GM23248 (cell line): ENCODE measurements around the gene EEF1A2. TPM values are rescaled to one million over a fixed set of nuclear protein-coding genes. Genes with fewer than 3 reads are reported as not detected.

ENCODE experiments used
- DNase-seq: peaks from one replicate; pipeline ENCODE4 v3.0.0-alpha.2; 2015
- H2AFZ ChIP-seq: fragments of 200-600 bp; sonication (generic); 2 replicates; pipeline ENCODE4 v1.6.1; 2016; ENCODE audit warnings: antibody characterized with exemption
- H3F3A ChIP-seq: fragments of 200-600 bp; sonication (generic); 2 replicates; pipeline ENCODE4 v1.6.1; 2016; ENCODE audit warnings: mild to moderate bottlenecking, antibody characterized with exemption, mixed run types; ENCODE audit not compliant: insufficient read depth
- H3K27ac ChIP-seq: fragments of 200-600 bp; sonication (generic); 2 replicates; pipeline ENCODE4 v1.5.1; 2016; ENCODE audit warnings: mild to moderate bottlenecking
- H3K27me3 ChIP-seq: fragments of 200-600 bp; sonication (generic); replicated peaks from 2 replicates; pipeline ENCODE4 v1.6.1; 2016; ENCODE audit warnings: mild to moderate bottlenecking; ENCODE audit not compliant: insufficient read depth
- H3K36me3 ChIP-seq: fragments of 200-600 bp; sonication (generic); 2 replicates; pipeline ENCODE4 v1.6.1; 2016; ENCODE audit warnings: low read depth, mild to moderate bottlenecking
- H3K4me1 ChIP-seq: fragments of 200-600 bp; sonication (generic); 2 replicates; pipeline ENCODE4 v1.6.1; 2016; ENCODE audit warnings: mild to moderate bottlenecking; ENCODE audit not compliant: insufficient read depth
- H3K4me2 ChIP-seq: fragments of 200-600 bp; sonication (generic); one replicate; pipeline ENCODE4 v1.6.1; 2016; ENCODE audit warnings: mild to moderate bottlenecking; ENCODE audit not compliant: unreplicated experiment
- H3K4me3 ChIP-seq: fragments of 200-600 bp; sonication (generic); 2 replicates; pipeline ENCODE4 v1.5.1; 2016; ENCODE audit warnings: mild to moderate bottlenecking
- H3K79me2 ChIP-seq: fragments of 200-600 bp; sonication (generic); 2 replicates; pipeline ENCODE4 v1.6.1; 2016; ENCODE audit warnings: mild to moderate bottlenecking; ENCODE audit not compliant: insufficient read depth
- H3K9ac ChIP-seq: fragments of 200-600 bp; sonication (generic); 2 replicates; pipeline ENCODE4 v1.6.1; 2016; ENCODE audit warnings: mild to moderate bottlenecking
- H3K9me2 ChIP-seq: fragments of 200-600 bp; sonication (generic); 2 replicates; pipeline ENCODE4 v1.6.1; 2016; ENCODE audit warnings: mixed run types, mild to moderate bottlenecking, moderate library complexity; ENCODE audit not compliant: insufficient read depth
- H3K9me3 ChIP-seq: fragments of 200-600 bp; sonication (generic); one replicate; pipeline ENCODE4 v1.6.1; 2017; ENCODE audit warnings: low read depth
- H4K20me1 ChIP-seq: fragments of 200-600 bp; sonication (generic); 2 replicates; pipeline ENCODE4 v1.6.0; 2016; ENCODE audit not compliant: insufficient read depth
- EZH2 ChIP-seq: fragments of 200-600 bp; sonication (generic); IDR thresholded peaks from 2 replicates; pipeline ENCODE4 v1.6.1; 2018; ENCODE audit warnings: antibody characterized with exemption, mild to moderate bottlenecking; ENCODE audit not compliant: insufficient read depth, poor library complexity, severe bottlenecking
- EZH2phosphoT487 ChIP-seq: fragments of 200-600 bp; sonication (generic); IDR thresholded peaks from 2 replicates; pipeline ENCODE4 v1.6.1; 2018; ENCODE audit warnings: antibody characterized with exemption, moderate library complexity, mild to moderate bottlenecking, low read depth; ENCODE audit not compliant: insufficient read depth
- WGBS, 2 experiments: methylation state at CpG; one replicate each; pipeline ENCODE4 v1.1.6; 2015 to 2017; ENCODE audit warnings: low lambda C conversion rate in 2 of 2, low coverage in 1 of 2; ENCODE audit errors: missing lambda C conversion rate in 2 of 2; 5-methylcytosine and 5-hydroxymethylcytosine counted together
- in situ Hi-C: fragments of 300-500 bp; cut with MboI; formaldehyde crosslinking; loops from 2 replicates; pipeline ENCODE4 v1.15.0; 2020
- polyA plus RNA-seq: library from polyadenylated mRNA; unstranded; fragments of >200 nt; fragmentation: Nextera tagmentation; extraction: Ambion mirVana; gene quantifications from 2 replicates; pipeline ENCODE4 v1.2.1, GENCODE V29; 2016
- total RNA-seq: library from RNA; depleted of rRNA; stranded (reverse); fragments of >200 nt; shearing (Covaris generic); gene quantifications from 2 replicates; pipeline ENCODE4 v1.2.3, GENCODE V29; 2014; rRNA removed

Gene EEF1A2
- total RNA-seq = 0.43 TPM in 1 of 2 replicates, not detected in the other
- not detected in 2 replicates for polyA plus RNA-seq

- in situ Hi-C loops = no loop called here
- TF ChIP-seq EZH2phosphoT487 (no peak), EZH2 (no peak)
- peaks cover 15% of the 10 kb centered on the region for H3K27me3 ChIP-seq
- H3K9me2 ChIP-seq = no peaks in the 10 kb centered on the region
- H3K4me2 ChIP-seq = no peak within 1 kb of the TSS
- no peak within 1 kb of the TSS for H3K9ac ChIP-seq
- WGBS, 2 experiments = 1% methylated on average over 47 of the region's 58 CpGs; no CpG with 5 or more reads in 1 of the 2 experiments
- H3K36me3 ChIP-seq = no peaks in the 10 kb centered on the region
- H4K20me1 ChIP-seq = no peaks in the 10 kb centered on the region
- DNase-seq = peak; percentile 41
- H3K4me1 ChIP-seq = no peaks in the 10 kb centered on the region
- no peaks in the 10 kb centered on the region for H3K9me3 ChIP-seq
- no peaks in the 10 kb centered on the region for H3F3A ChIP-seq
- no peak within 1 kb of the TSS for H2AFZ ChIP-seq
- no peaks in the 10 kb centered on the region for H3K79me2 ChIP-seq
- H3K27ac ChIP-seq = no peak within 1 kb of the TSS
- no peak within 1 kb of the TSS; the same call in 1 of the 2 replicates for H3K4me3 ChIP-seq
Observed at GRCh38 chr20:63498960-63499337, at the start of gene EEF1A2. Gene EEF1A2 (minus strand): TSS chr20:63499083. CDS start chr20:63497763, 1,320 bp downstream.

DNA sequence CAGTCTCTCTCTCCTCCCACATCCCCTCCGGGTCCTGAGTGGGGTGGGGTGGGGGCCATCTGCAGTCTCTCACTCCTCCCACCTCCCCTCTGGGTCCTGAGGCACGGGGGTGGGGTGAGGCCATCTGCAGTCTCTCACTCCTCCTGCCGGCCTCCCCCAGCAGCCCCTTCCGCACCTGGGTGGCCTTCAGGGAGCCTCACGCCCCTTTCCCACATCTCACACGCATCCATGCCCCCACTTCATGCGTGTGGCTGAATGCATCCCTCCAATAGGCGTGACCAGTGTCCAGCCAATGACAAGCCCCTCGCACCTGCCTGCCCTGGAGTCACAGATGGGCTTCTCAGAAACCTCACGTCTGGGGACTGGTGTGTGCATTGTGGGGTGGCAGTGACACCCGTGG lies 49.7 kb upstream of the EEF1A2 start:
- Histone ChIP-seq H3K79me2 (no peaks in the 10 kb centered on the region), H3K27me3 (no peaks in the 10 kb centered on the region; the same call in 1 of the 2 replicates), H2AFZ (no peak overlapping the region), H3K27ac (no peak overlapping the region), H3K36me3 (no peaks in the 10 kb centered on the region), H3K4me3 (no peak overlapping the region), H3K4me1 (no peaks in the 10 kb centered on the region), H4K20me1 (no peaks in the 10 kb centered on the region), H3K9me2 (no peaks in the 10 kb centered on the region), H3K9ac (no peak overlapping the region), H3F3A (0 out of 2 replicates have a peak, but pooled peaks cover 11% of the 10 kb centered on the region), H3K4me2 (no peak overlapping the region), H3K9me3 (no peaks in the 10 kb centered on the region)
- DNase-seq = no peak
- 14 to 17% methylated on average over 9 to 11 of the region's 11 CpGs for WGBS, 2 experiments
- TF ChIP-seq EZH2 (no peak), EZH2phosphoT487 (no peak)
- in situ Hi-C loops = no loop called here

GRCh38 chr20:63547725-63548480 lies 49.0 kb upstream of the EEF1A2 start, which contains the start of gene SRMS:
Gene SRMS (minus strand): TSS chr20:63547749. CDS start chr20:63547463, 286 bp downstream.
- H3K27ac ChIP-seq = no peak within 1 kb of the TSS
- H3K9ac ChIP-seq = no peak within 1 kb of the TSS
- whole genome bisulfite sequencing, 2 experiments = 43 to 44% methylated on average over 24 to 30 of the region's 35 CpGs
- 0 out of 2 replicates have a peak, but pooled peaks cover 8% of the 10 kb centered on the region for H3F3A ChIP-seq
- TF ChIP-seq EZH2 (no peak), EZH2phosphoT487 (no peak)
- H3K9me2 ChIP-seq = no peaks in the 10 kb centered on the region
- H3K27me3 ChIP-seq = no peaks in the 10 kb centered on the region; the same call in 1 of the 2 replicates
- no peak for DNase-seq
- no peaks in the 10 kb centered on the region for H3K79me2 ChIP-seq
- no peak within 1 kb of the TSS for H2AFZ ChIP-seq
- no peaks in the 10 kb centered on the region for H3K9me3 ChIP-seq
- H3K36me3 ChIP-seq = no peaks in the 10 kb centered on the region
- in situ Hi-C loops = no loop called here
- H3K4me2 ChIP-seq = no peak within 1 kb of the TSS
- no peak within 1 kb of the TSS for H3K4me3 ChIP-seq
- no peaks in the 10 kb centered on the region for H4K20me1 ChIP-seq
- no peaks in the 10 kb centered on the region for H3K4me1 ChIP-seq

DNA sequence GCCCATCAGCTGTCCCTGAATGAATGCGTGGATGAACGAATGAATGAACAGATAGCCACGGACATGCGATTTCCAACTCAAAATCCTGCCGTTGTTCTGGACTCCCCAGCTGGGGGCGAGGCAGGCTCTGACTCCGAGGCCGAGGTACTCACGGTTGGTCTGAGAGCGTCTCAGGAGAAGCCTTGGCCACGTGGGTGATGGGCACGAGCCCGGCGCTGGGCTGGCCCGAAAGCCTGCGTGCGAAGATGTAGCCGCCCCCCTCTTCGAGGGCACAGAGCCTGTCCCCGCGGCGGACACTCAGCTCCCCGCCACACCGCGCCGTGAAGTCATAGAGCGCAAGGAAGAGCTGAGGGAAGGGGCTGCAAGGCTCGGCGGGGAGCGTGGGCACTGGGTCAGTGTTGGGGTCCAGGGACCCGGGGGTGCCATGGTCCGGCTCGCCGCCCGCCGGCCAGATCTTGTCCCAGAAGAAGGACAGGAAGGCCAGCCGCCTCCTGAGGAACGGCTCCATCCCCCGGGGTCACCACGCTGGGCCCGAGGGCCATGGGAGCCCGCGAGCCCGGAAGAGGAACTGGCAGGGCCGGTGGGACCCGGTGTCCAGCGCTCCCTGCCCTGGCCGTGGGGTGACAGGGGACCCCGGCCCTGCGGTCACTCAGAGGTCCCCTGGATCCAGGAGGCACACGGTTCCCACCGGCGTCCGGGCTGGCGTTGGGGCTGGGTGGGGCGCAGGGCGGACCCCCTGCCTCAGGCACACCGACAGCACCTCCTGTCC lies 48.3 kb upstream of the EEF1A2 start:
- in situ Hi-C loops = no loop called here
- no peaks in the 10 kb centered on the region for H4K20me1 ChIP-seq
- H3K9ac ChIP-seq = no peak overlapping the region
- H3K9me3 ChIP-seq = no peaks in the 10 kb centered on the region
- no peaks in the 10 kb centered on the region; the same call in 1 of the 2 replicates for H3K27me3 ChIP-seq
- 61 to 64% methylated on average over 46 to 57 of the region's 58 CpGs for WGBS, 2 experiments
- no peaks in the 10 kb centered on the region for H3K4me1 ChIP-seq
- H3K36me3 ChIP-seq = no peaks in the 10 kb centered on the region
- no peak overlapping the region for H3K4me3 ChIP-seq
- no peak overlapping the region for H3K4me2 ChIP-seq
- no peaks in the 10 kb centered on the region for H3K79me2 ChIP-seq
- H3K27ac ChIP-seq = no peak overlapping the region
- 0 out of 2 replicates have a peak, but pooled peaks cover under 1% of the 10 kb centered on the region for H3F3A ChIP-seq
- no peak overlapping the region for H2AFZ ChIP-seq
- TF ChIP-seq EZH2 (no peak), EZH2phosphoT487 (no peak)
- DNase-seq = no peak
- no peaks in the 10 kb centered on the region for H3K9me2 ChIP-seq
